H1 (cell line): ENCODE results near the gene ARHGEF10L. TPM values are rescaled to one million over a fixed set of nuclear protein-coding genes. Genes with fewer than 3 reads are reported as not detected.

Source experiments
- CTCF ChIA-PET: fragments of 300-600 bp; sonication (Branson Sonifier 250); formaldehyde crosslinking; loops from one replicate; lab custom pipeline; 2021; ENCODE audit not compliant: partially characterized antibody; lab: Charles Lee
- POLR2A ChIA-PET: fragments of 300-600 bp; sonication (Branson Sonifier 250); formaldehyde crosslinking; loops from one replicate; lab custom pipeline; 2021; ENCODE audit warnings: inconsistent platforms; ENCODE audit not compliant: partially characterized antibody; lab: Charles Lee
- DNase-seq, 2 experiments: peaks; one replicate each; pipeline versions ENCODE4 v3.0.0 to v3.0.0-alpha.2; 2010 to 2022; ENCODE audit warnings: low spot score in 2 of 2, low read depth in 1 of 2, mixed read lengths in 1 of 2
- FAIRE-seq: peaks from 2 replicates; lab custom pipeline; 2011; peaks lifted over from hg19 to GRCh38; lab: Jason Lieb, UNC
- H2AFZ ChIP-seq: 2 replicates; pipeline ENCODE4 v1.8.1; 2012; ENCODE audit warnings: low read length, inconsistent platforms
- H2AK5ac ChIP-seq: 2 replicates; pipeline ENCODE4 v1.6.1; 2013; ENCODE audit warnings: low read depth, low read length
- H2BK120ac ChIP-seq: replicated peaks from 2 replicates; pipeline ENCODE3; 2013; ENCODE audit warnings: low read depth, low read length, inconsistent platforms
- H2BK12ac ChIP-seq: 2 replicates; pipeline ENCODE4 v1.6.1; 2013; ENCODE audit warnings: low read depth, low read length
- H2BK15ac ChIP-seq: 2 replicates; pipeline ENCODE4 v1.6.1; 2013; ENCODE audit warnings: low read length
- H2BK20ac ChIP-seq: 2 replicates; pipeline ENCODE4 v1.6.1; 2013; ENCODE audit warnings: low read length
- H2BK5ac ChIP-seq: 2 replicates; pipeline ENCODE4 v1.6.1; 2013; ENCODE audit warnings: low read depth, low read length
- H3K14ac ChIP-seq: 2 replicates; pipeline ENCODE4 v1.6.1; 2013; ENCODE audit warnings: inconsistent platforms; ENCODE audit not compliant: insufficient read length
- H3K18ac ChIP-seq: 2 replicates; pipeline ENCODE4 v1.6.1; 2013; ENCODE audit warnings: low read length; ENCODE audit errors: extremely low read depth
- H3K23ac ChIP-seq: 2 replicates; pipeline ENCODE4 v1.6.1; 2013; ENCODE audit warnings: inconsistent platforms; ENCODE audit not compliant: insufficient read length
- H3K23me2 ChIP-seq: 2 replicates; pipeline ENCODE4 v1.6.1; 2013; ENCODE audit warnings: low read depth, low read length
- H3K27ac ChIP-seq: 2 replicates; pipeline ENCODE4 v1.6.1; 2011; ENCODE audit warnings: low read depth, low read length, inconsistent platforms
- H3K27me3 ChIP-seq, 4 experiments: replicated peaks in 1 of 4; 1 replicate in 1 of 4; 2 replicates in 3 of 4; pipeline versions ENCODE4 v1.6.1 to v1.8.1; 2011 to 2013; ENCODE audit warnings: low read length in 3 of 4, mild to moderate bottlenecking in 3 of 4, inconsistent platforms in 2 of 4, mixed read lengths in 2 of 4, moderate library complexity in 1 of 4; ENCODE audit not compliant: control insufficient read depth in 3 of 4, insufficient read depth in 3 of 4; ENCODE audit errors: extremely low read depth in 1 of 4
- H3K36me3 ChIP-seq, 4 experiments: 2 replicates each; pipeline versions ENCODE4 v1.6.1 to v1.8.1; 2011 to 2013; ENCODE audit warnings: mild to moderate bottlenecking in 4 of 4, low read length in 3 of 4, moderate library complexity in 2 of 4, control low read depth in 1 of 4, inconsistent platforms in 1 of 4; ENCODE audit not compliant: insufficient read depth in 4 of 4, control insufficient read depth in 2 of 4
- H3K4ac ChIP-seq: replicated peaks from 2 replicates; pipeline ENCODE3; 2013; ENCODE audit warnings: low read length, low read depth, mixed read lengths, inconsistent platforms; ENCODE audit not compliant: insufficient read length
- H3K4me1 ChIP-seq, 4 experiments: replicated peaks in 1 of 4; 1 replicate in 1 of 4; 2 replicates in 3 of 4; pipeline versions ENCODE4 v1.6.1 to v1.8.1; 2011 to 2013; ENCODE audit warnings: low read length in 3 of 4, inconsistent platforms in 2 of 4, mixed read lengths in 1 of 4; ENCODE audit not compliant: insufficient read depth in 4 of 4, control insufficient read depth in 3 of 4
- H3K4me2 ChIP-seq, 2 experiments: 2 replicates each; pipeline versions ENCODE4 v1.6.1 to v1.8.1; 2011 to 2013; ENCODE audit warnings: low read depth in 2 of 2, low read length in 2 of 2, control low read depth in 1 of 2, inconsistent platforms in 1 of 2, mild to moderate bottlenecking in 1 of 2; ENCODE audit not compliant: insufficient read depth in 1 of 2
- H3K4me3 ChIP-seq, 4 experiments: fragments of 200-600, 300-600 bp in 1 of 4; sonication (generic), shearing (Covaris generic), sonication (Bioruptor Twin) in 1 of 4; 2 replicates each; pipeline versions ENCODE4 v1.5.1 to v1.8.1; 2011 to 2016; ENCODE audit warnings: low read length in 4 of 4, low read depth in 3 of 4, control low read depth in 2 of 4, inconsistent platforms in 2 of 4, mild to moderate bottlenecking in 2 of 4, mixed read lengths in 1 of 4, moderate library complexity in 1 of 4; ENCODE audit not compliant: insufficient read depth in 2 of 4; ENCODE audit errors: extremely low read depth in 1 of 4
- H3K56ac ChIP-seq: replicated peaks from 2 replicates; pipeline ENCODE3; 2013; ENCODE audit warnings: low read depth, mild to moderate bottlenecking, mixed read lengths, low read length, inconsistent platforms; ENCODE audit not compliant: insufficient read length
- H3K79me1 ChIP-seq: 2 replicates; pipeline ENCODE4 v1.6.1; 2013; ENCODE audit warnings: low read depth, low read length, control low read depth
- H3K79me2 ChIP-seq, 2 experiments: 2 replicates each; pipeline versions ENCODE4 v1.6.1 to v1.8.1; 2012 to 2013; ENCODE audit warnings: low read length in 2 of 2, mild to moderate bottlenecking in 2 of 2, inconsistent platforms in 1 of 2; ENCODE audit not compliant: insufficient read depth in 2 of 2, control insufficient read depth in 1 of 2
- H3K9ac ChIP-seq, 4 experiments: replicated peaks in 1 of 4; 1 replicate in 1 of 4; 2 replicates in 3 of 4; pipeline versions ENCODE4 v1.6.1 to v1.8.1; 2011 to 2013; ENCODE audit warnings: low read depth in 3 of 4, low read length in 3 of 4, control low read depth in 2 of 4, mild to moderate bottlenecking in 2 of 4, moderate library complexity in 2 of 4, inconsistent platforms in 1 of 4; ENCODE audit errors: extremely low read depth in 1 of 4
- H3K9me3 ChIP-seq, 2 experiments: 2 replicates each; pipeline versions ENCODE4 v1.6.1 to v1.8.1; 2012 to 2013; ENCODE audit warnings: mild to moderate bottlenecking in 2 of 2, moderate library complexity in 2 of 2, control low read depth in 1 of 2, inconsistent platforms in 1 of 2, low read depth in 1 of 2, low read length in 1 of 2, mixed read lengths in 1 of 2; ENCODE audit not compliant: insufficient read depth in 2 of 2
- H4K20me1 ChIP-seq, 2 experiments: replicated peaks in 1 of 2; 2 replicates each; pipeline versions ENCODE3 to v1.8.1; 2011 to 2013; ENCODE audit warnings: inconsistent platforms in 2 of 2, low read length in 2 of 2, mild to moderate bottlenecking in 1 of 2; ENCODE audit not compliant: insufficient read depth in 2 of 2, control insufficient read depth in 1 of 2
- H4K5ac ChIP-seq: 2 replicates; pipeline ENCODE4 v1.6.1; 2013; ENCODE audit warnings: low read length, low read depth, mixed read lengths, inconsistent platforms; ENCODE audit not compliant: insufficient read length
- H4K8ac ChIP-seq: 2 replicates; pipeline ENCODE4 v1.8.0; 2013; ENCODE audit warnings: mild to moderate bottlenecking, moderate library complexity, low read length, inconsistent platforms; ENCODE audit not compliant: insufficient read depth; ENCODE audit errors: extremely low read depth
- H4K91ac ChIP-seq: replicated peaks from 2 replicates; pipeline ENCODE3; 2013; ENCODE audit warnings: low read length, mixed read lengths, inconsistent platforms; ENCODE audit not compliant: insufficient read length
- BCL11A ChIP-seq, 2 experiments: IDR thresholded peaks; one replicate each; pipeline ENCODE4 v1.6.1; 2011; ENCODE audit warnings: low read depth in 2 of 2, low read length in 2 of 2, mild to moderate bottlenecking in 2 of 2
- KDM1A ChIP-seq: fragments of 200-600, 300-600 bp; sonication (generic); IDR thresholded peaks from 2 replicates; pipeline ENCODE4 v1.7.1; 2016; ENCODE audit warnings: mild to moderate bottlenecking, low read length, borderline replicate concordance
- WGBS, 2 experiments: shearing (Covaris generic) in 1 of 2; methylation state at CpG; one replicate each; pipeline versions ENCODE4 v1.1.6 to v1.1.7; 2013 to 2015; ENCODE audit warnings: low lambda C conversion rate in 2 of 2, mixed read lengths in 2 of 2, inconsistent platforms in 1 of 2, low coverage in 1 of 2, missing lambda C conversion rate in 1 of 2; ENCODE audit not compliant: insufficient replicate concordance in 2 of 2, insufficient coverage in 1 of 2, insufficient read length in 1 of 2; ENCODE audit errors: extremely low coverage in 1 of 2, missing lambda C conversion rate in 1 of 2; 5-methylcytosine and 5-hydroxymethylcytosine counted together
- polyA plus RNA-seq, 7 experiments: library from polyadenylated mRNA; depleted of rRNA in 3 of 7; stranded (reverse) in 5 of 7; unstranded in 2 of 7; fragments of >200 nt in 5 of 7; fragments of 200-250 nt in 2 of 7; gene quantifications; 1 replicate in 5 of 7; 2 replicates in 1 of 7; 4 replicates in 1 of 7; pipeline versions ENCODE4 v1.2.1 to v1.2.3, GENCODE V29; 2011 to 2013; ENCODE audit warnings: missing spikeins in 2 of 7, mixed read lengths in 2 of 7
- total RNA-seq: library from RNA; stranded (reverse); fragmentation: NEBNext Ultra II Directional; extraction: Animal tissue kit (Norgen Biotek cat#: 25700); gene quantifications from 2 replicates; pipeline ENCODE4 v1.2.1, GENCODE V29; 2021

The ARHGEF10L gene
- total and polyA plus RNA-seq, 2 of the 8 experiments (the other 6 are each of a cell fraction or from before 2014, with no cell fraction given) = 33.6 to 39.6 TPM

DNA sequence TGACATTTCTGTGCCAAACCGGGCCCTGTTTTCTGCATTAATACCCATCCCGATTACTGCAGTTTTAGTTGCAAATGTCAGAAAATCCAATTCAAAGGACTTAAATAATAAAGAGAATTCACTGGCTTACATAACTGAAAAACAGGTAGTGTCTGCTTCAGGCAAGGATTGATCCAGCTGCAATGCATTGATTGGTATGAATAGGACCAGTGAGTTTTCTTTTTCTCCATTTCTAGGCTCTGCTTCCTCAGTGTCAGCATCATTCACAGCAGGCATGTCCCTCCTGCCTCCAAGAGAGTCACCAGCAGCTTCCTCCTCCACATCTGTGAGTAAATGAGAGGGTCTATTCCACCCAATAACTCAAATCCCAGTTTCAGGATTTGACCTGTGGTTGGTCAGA is 181.9 kb downstream of the ARHGEF10L start:
- ChIA-PET CTCF (interaction anchor here (0.7 to 2.2 kb wide), 9 partner anchors 14 to 105 kb away, joined by 3 to 8 read pairs (median 4); no protein-coding TSS in a partner anchor), POLR2A (no interaction called here)
- Histone ChIP-seq H3K79me1 (no peaks in the 10 kb centered on the region), H2BK20ac (no peak overlapping the region), H2BK15ac (no peak overlapping the region), H2AFZ (no peak overlapping the region), H3K4me1 (no peaks in the 10 kb centered on the region; a peak in 1 of 7 replicates), H3K27ac (no peak overlapping the region), H4K20me1 (peaks cover 0 to 2% of the 10 kb centered on the region in 2 experiments), H3K18ac (no peak overlapping the region), H3K79me2 (no peaks in the 10 kb centered on the region), H4K8ac (no peak overlapping the region), H3K56ac (no peak overlapping the region), H3K23me2 (no peaks in the 10 kb centered on the region), H2AK5ac (no peak overlapping the region), H3K9ac (no peak overlapping the region), H2BK5ac (no peak overlapping the region), H3K4ac (no peak overlapping the region), H2BK120ac (no peak overlapping the region), H3K27me3 (no peaks in the 10 kb centered on the region), H3K4me3 (no peak overlapping the region), H3K9me3 (no peaks in the 10 kb centered on the region), H3K14ac (no peak overlapping the region), H3K4me2 (no peak overlapping the region), H4K5ac (no peak overlapping the region), H3K23ac (no peak overlapping the region), H3K36me3 (no peaks in the 10 kb centered on the region), H4K91ac (no peak overlapping the region), H2BK12ac (no peak overlapping the region)
- DNase-seq = no peak
- WGBS, 2 experiments = 94% methylated on average over 2 of the region's 2 CpGs; no CpG with 5 or more reads in 1 of the 2 experiments
- TF ChIP-seq KDM1A (peak; percentile 68; the same call in 1 of the 2 replicates), BCL11A (IDR thresholded peaks at IDR 0.05; ENCODE audit: low read depth in 2 of 2, low read length in 2 of 2) (no peak)
- FAIRE-seq = no peak
